HEK293T (cell line): ENCODE measurements around the gene RBM44.
"Not testable (repeated sequence)": the region's sequence is repeated elsewhere in the genome, so short reads cannot be mapped to it uniquely, and the experiment has no call there.

ENCODE experiments used
- CTCF ChIA-PET: fragments of 350-600 bp; formaldehyde crosslinking; extraction: SDS; loops from one replicate; lab custom pipeline; 2021; ENCODE audit warnings: antibody characterized with exemption, inconsistent platforms; lab: Yijun Ruan, JAX
- POLR2A ChIA-PET: fragments of 350-600 bp; formaldehyde crosslinking; extraction: SDS; loops from one replicate; lab custom pipeline; 2020; ENCODE audit warnings: antibody characterized with exemption, inconsistent platforms; lab: Yijun Ruan, JAX
- DNase-seq: peaks from one replicate; pipeline ENCODE4 v3.0.0; 2012; ENCODE audit warnings: mixed read lengths; ENCODE audit errors: extremely low spot score
- ARNT ChIP-seq: fragments of 450-650 bp; IDR thresholded peaks from 2 replicates; pipeline ENCODE4 v1.6.1; 2017; ENCODE audit warnings: mild to moderate bottlenecking
- BHLHE40 ChIP-seq: fragments of 450-650 bp; IDR thresholded peaks from 2 replicates; pipeline ENCODE4 v1.6.1; 2016; ENCODE audit warnings: mild to moderate bottlenecking, moderate library complexity, borderline replicate concordance
- CTBP1 ChIP-seq: fragments of 450-650 bp; IDR thresholded peaks from 2 replicates; pipeline ENCODE4 v1.6.1; 2016; ENCODE audit warnings: borderline replicate concordance
- ELF4 ChIP-seq: fragments of 450-650 bp; IDR thresholded peaks from 2 replicates; pipeline ENCODE4 v1.6.1; 2017; ENCODE audit warnings: antibody characterized with exemption
- FOXA1 ChIP-seq: fragments of 450-650 bp; IDR thresholded peaks from 2 replicates; pipeline ENCODE4 v1.6.1; 2016; ENCODE audit warnings: mild to moderate bottlenecking
- FOXK2 ChIP-seq: fragments of 450-650 bp; IDR thresholded peaks from 2 replicates; pipeline ENCODE4 v1.6.1; 2016; ENCODE audit warnings: mild to moderate bottlenecking
- FOXM1 ChIP-seq: fragments of 450-650 bp; IDR thresholded peaks from 2 replicates; pipeline ENCODE4 v1.6.1; 2017; ENCODE audit warnings: mild to moderate bottlenecking, borderline replicate concordance
- HDGF ChIP-seq: fragments of 450-650 bp; IDR thresholded peaks from 2 replicates; pipeline ENCODE4 v1.6.1; 2017; ENCODE audit warnings: antibody characterized with exemption, borderline replicate concordance
- L3MBTL2 ChIP-seq: fragments of 450-650 bp; conservative IDR thresholded peaks from 2 replicates; pipeline ENCODE4 v1.6.1; 2016; ENCODE audit warnings: mild to moderate bottlenecking
- LEF1 ChIP-seq: fragments of 450-650 bp; IDR thresholded peaks from 2 replicates; pipeline ENCODE4 v1.6.1; 2017; ENCODE audit warnings: mild to moderate bottlenecking, borderline replicate concordance
- NFRKB ChIP-seq: fragments of 450-650 bp; IDR thresholded peaks from 2 replicates; pipeline ENCODE4 v1.6.1; 2016; ENCODE audit warnings: mild to moderate bottlenecking, moderate library complexity
- PKNOX1 ChIP-seq: fragments of 450-650 bp; IDR thresholded peaks from 2 replicates; pipeline ENCODE4 v1.6.1; 2016
- SP1 ChIP-seq: fragments of 450-650 bp; IDR thresholded peaks from 2 replicates; pipeline ENCODE4 v1.6.1; 2017
- SUZ12 ChIP-seq: fragments of 450-650 bp; IDR thresholded peaks from 2 replicates; pipeline ENCODE4 v1.6.1; 2016; ENCODE audit warnings: mild to moderate bottlenecking
- TARDBP ChIP-seq: fragments of 450-650 bp; IDR thresholded peaks from 2 replicates; pipeline ENCODE4 v1.6.1; 2016
- ZNF384 ChIP-seq: fragments of 450-650 bp; IDR thresholded peaks from 2 replicates; pipeline ENCODE4 v1.6.1; 2016

Gene RBM44

GRCh38 chr2:237760506-237761502, 37.8 kb upstream of the RBM44 start:
- no peak for DNase-seq
- POLR2A ChIA-PET, result no interaction called here
- TF ChIP-seq LEF1 (no peak), CTBP1 (no peak), NFRKB (no peak), FOXK2 (no peak), HDGF (no peak), L3MBTL2 (no peak), ARNT (no peak), FOXM1 (no peak), SP1 (no peak), PKNOX1 (no peak), BHLHE40 (no peak), ZNF384 (no peak), FOXA1 (no peak), ELF4 (no peak), TARDBP (no peak), SUZ12 (no peak)
- CTCF ChIA-PET, result no interaction called here

- POLR2A ChIA-PET, DNase-seq, CTCF ChIA-PET: not testable (repeated sequence)
These were observed 36.0 kb upstream of the RBM44 start for GRCh38 chr2:237762291-237763182.

- TF ChIP-seq ZNF384 (no peak), ELF4 (no peak), ARNT (no peak), FOXA1 (no peak)
- ChIA-PET CTCF (no interaction called here), POLR2A (no interaction called here)
- DNase-seq, result no peak
These were observed 34.8 kb upstream of the RBM44 start for GRCh38 chr2:237763812-237764211.

- DNase-seq, POLR2A ChIA-PET: not testable (repeated sequence)
- CTCF ChIA-PET, result interaction anchor here (1.3 kb wide), 1 partner anchor 10 kb away, joined by 7 read pairs; no protein-coding TSS in a partner anchor
These were observed 33.5 kb upstream of the RBM44 start for GRCh38 chr2:237765122-237765521.

- no peak for DNase-seq
- TF ChIP-seq ARNT (no peak), CTBP1 (no peak), PKNOX1 (no peak), SP1 (no peak), HDGF (no peak), NFRKB (no peak), FOXA1 (no peak), L3MBTL2 (no peak), BHLHE40 (no peak), LEF1 (no peak), FOXM1 (no peak), ELF4 (no peak), ZNF384 (no peak), FOXK2 (no peak), SUZ12 (no peak), TARDBP (no peak)
- POLR2A ChIA-PET, result no interaction called here
- CTCF ChIA-PET, result interaction anchor here (1.3 kb wide), 1 partner anchor 9 kb away, joined by 7 read pairs; no protein-coding TSS in a partner anchor
These were observed 32.7 kb upstream of the RBM44 start for GRCh38 chr2:237765875-237766274.

- ChIA-PET CTCF (interaction anchor here (1.3 kb wide), 1 partner anchor 8 kb away, joined by 7 read pairs; no protein-coding TSS in a partner anchor), POLR2A (no interaction called here)
- TF ChIP-seq ARNT (no peak), LEF1 (no peak), FOXK2 (no peak), FOXA1 (no peak), SUZ12 (no peak), TARDBP (no peak), L3MBTL2 (no peak), CTBP1 (no peak), ELF4 (no peak)
- no peak for DNase-seq
These were observed 32.2 kb upstream of the RBM44 start for GRCh38 chr2:237766340-237766739.

- CTCF ChIA-PET, result no interaction called here
- POLR2A ChIA-PET, result no interaction called here
These were observed 26.1 kb upstream of the RBM44 start for GRCh38 chr2:237772513-237772912.

More at GRCh38 chr2:237772513-237772912, 26.1 kb upstream of the RBM44 start:
- TF ChIP-seq SP1, result no peak
- no peak for TF ChIP-seq NFRKB
- TF ChIP-seq ZNF384, result no peak
- no peak for TF ChIP-seq FOXK2
- TF ChIP-seq PKNOX1, result no peak
- TF ChIP-seq BHLHE40, result no peak
- no peak for TF ChIP-seq SUZ12
- TF ChIP-seq L3MBTL2, result no peak
- DNase-seq, result no peak
